GM21390 (cell line): ENCODE measurements around the gene MARS1.

ENCODE experiments used
- ATAC-seq: cut with Tn5 transposase; IDR thresholded peaks from one replicate; pipeline ENCODE4 v1.9.1; 2021; ENCODE audit not compliant: unreplicated experiment

Gene MARS1

DNA sequence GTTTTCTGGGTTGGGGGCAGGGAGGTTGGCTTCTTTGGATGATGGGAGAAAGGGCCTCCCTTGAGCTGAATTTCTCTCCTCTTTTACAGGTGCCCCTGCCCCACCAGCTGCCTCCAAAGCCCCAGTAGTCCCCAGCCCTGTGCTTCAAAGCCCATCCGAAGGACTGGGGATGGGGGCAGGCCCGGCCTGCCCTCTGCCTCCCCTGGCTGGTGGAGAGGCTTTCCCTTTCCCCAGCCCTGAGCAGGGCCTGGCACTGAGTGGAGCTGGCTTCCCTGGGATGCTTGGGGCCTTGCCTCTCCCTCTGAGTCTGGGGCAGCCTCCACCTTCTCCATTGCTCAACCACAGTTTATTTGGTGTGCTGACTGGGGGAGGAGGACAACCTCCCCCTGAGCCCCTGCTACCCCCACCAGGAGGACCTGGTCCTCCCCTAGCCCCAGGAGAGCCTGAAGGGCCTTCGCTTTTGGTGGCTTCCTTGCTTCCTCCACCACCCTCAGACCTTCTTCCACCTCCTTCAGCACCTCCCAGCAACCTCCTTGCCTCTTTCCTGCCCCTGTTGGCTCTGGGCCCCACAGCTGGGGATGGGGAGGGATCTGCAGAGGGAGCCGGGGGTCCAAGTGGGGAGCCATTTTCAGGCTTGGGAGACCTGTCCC lies 38.7 kb downstream of the MARS1 start:
- ATAC-seq: no peak

DNA sequence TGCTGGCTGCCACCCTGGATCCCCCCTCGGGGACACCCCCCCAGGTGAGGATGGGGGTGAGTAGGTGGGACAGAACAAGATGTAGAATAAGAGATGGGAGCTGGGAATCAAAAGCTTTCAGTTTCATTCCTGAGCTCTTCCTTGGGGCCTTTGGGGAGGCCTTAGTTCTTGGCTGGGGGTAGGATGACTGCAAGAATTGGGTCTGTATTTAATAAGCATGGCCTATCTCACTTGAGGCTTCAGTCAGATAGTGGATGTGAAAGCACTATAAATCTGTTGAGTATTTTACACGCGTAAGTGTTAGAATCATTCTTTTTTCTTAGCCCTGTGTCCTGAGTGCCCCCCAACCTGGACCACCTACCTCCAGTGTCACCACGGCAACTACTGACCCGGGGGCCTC lies 39.3 kb downstream of the MARS1 start:
- no peak for ATAC-seq

DNA sequence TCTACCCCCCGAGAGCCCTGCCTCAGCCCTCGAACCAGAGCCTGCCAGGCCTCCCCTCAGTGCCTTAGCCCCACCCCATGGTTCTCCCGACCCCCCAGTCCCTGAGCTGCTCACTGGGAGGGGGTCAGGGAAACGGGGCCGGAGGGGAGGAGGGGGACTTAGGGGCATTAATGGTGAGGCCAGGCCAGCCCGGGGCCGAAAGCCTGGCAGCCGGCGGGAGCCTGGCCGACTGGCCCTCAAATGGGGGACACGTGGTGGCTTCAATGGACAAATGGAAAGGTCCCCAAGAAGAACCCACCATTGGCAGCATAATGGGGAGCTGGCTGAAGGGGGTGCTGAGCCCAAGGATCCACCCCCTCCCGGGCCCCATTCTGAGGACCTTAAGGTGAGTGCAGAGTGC lies 40.3 kb downstream of the MARS1 start:
- ATAC-seq: no peak

DNA sequence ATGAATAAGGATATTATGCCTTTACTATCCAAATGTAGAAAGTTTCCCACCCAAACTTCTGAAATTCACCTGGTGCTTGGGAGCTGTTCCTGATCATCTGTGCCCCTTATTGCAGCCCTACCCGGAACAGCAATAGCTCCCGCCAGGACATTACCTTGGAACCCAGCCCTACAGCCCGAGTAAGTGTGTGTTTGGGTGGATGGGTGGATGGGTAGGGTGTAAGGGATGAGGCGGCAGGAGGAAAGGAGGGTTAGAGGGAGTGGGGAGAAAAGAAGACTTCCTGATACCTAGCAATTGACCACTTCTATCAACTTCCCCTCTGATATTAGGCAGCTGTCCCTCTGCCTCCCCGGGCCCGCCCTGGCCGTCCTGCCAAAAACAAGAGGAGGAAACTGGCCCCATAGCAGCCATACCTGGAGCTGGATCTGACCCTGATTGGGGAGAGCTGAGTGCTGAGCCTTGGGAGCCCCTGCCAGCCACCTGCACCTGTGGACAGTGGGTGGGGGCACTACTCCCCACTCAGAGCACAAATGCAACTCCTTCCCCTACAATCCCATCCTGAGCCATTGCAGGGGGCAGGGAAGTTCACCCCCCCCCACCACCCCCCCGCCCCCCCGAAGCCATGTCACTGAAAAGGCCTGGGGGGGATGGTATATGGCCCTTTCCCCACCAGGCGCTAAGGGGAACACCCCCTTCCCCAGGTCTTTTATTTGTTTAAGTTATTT lies 41.1 kb downstream of the MARS1 start:
- no peak for ATAC-seq

- no peak for ATAC-seq
These were observed 42.0 kb downstream of the MARS1 start for GRCh38 chr12:57529831-57530230.

DNA sequence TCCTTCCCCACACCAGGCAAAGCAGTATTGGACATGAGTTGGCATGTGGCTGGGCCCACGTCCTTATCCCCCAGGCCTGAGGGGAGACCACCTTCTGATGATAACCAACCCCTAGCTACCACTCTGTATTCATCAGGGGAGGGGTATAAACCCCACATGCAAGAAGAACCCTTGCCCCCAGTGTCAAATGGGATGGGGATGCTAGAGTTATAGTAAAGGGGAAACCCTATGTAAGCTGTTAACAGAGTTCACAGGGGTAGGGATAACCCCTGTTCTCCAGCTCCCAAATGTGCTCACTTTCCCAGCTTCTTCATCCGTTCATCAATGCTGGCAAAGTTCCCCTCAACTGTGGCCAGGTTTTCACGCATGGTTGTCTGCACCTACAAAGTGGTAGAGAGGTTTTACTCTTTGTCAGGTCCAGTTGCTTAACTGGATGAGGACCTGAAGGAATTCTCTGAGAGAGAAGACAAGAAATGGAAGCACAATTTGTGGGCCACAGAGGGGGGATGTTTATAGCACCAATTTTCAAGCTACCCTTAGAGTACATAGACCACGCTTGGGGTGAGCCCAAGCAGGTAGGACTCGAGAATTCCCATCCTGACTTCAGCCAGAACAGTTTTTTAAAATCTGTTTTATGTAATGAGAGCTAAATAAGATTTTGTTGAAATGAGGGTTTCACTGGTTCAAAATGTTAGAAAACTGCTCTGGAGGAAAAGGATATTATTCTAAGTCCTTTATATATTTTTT lies 42.7 kb downstream of the MARS1 start:
- ATAC-seq: no peak

GRCh38 chr12:57531836-57532235 lies 44.0 kb downstream of the MARS1 start:
- ATAC-seq: no peak

GRCh38 chr12:57533108-57533507 lies 45.2 kb downstream of the MARS1 start:
- ATAC-seq: no peak

DNA sequence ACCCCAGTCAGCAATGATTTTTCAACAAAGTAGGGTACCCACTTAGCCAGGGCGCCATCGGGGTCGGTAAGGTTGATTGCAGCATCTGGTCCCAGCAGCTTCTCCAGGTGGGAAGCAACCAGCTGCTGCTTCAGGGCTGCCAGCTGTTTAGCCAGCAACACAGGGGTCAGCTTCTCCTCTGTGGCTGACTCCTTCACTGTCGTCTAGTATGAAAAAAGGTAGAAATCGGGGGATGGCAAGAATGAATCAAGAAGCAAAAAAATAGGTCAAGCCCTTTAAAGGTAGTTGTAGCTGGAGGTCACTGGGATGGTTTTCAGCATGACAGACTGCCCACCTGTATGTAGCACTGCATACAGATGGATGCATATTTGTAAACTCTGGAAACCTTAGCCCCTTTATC lies 46.4 kb downstream of the MARS1 start:
- no peak for ATAC-seq

DNA sequence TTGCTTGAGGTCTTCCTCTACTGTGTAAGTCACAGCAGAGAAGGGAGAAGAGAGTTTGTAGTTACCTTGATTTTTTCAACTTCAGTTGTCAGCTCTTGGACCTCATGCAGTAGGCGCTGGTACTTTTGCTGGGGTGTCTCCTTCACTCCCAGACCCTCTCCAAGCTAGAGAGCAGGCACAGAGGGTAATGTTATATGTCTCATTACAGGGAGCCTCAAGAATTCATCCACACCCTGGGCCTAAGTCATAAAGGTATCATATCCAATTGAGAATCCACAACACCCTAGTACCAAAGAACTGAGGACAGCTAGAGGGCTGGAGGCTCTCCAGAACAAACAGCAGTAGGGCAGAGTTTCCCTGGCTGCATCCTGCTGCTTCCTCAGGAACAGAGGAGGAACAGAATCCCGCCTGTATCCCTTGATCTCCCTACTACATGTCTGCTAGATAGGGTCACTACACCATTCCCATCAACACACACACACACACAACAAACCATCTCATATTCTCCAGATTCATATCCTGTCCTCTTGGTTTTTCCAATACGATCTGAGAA lies 47.2 kb downstream of the MARS1 start:
- no peak for ATAC-seq

GRCh38 chr12:57535764-57536596 lies 48.1 kb downstream of the MARS1 start:
- ATAC-seq: no peak

DNA sequence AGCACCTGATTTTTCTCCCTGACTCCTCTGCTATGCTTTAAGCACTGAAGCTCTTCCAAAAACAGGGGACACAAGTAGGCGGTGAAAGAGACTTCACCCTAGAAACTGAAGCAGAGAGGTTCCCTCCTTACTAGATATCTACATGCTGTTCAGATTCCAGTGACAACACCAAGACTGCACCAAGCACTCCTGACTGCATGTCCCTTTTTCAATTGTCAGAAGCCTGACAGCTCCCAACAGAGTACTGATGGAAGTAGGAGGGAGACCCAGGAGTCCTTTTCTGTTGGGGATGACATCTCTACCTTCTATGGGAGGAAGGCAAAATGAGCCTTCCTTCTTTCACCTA lies 48.7 kb downstream of the MARS1 start:
- ATAC-seq: no peak

DNA sequence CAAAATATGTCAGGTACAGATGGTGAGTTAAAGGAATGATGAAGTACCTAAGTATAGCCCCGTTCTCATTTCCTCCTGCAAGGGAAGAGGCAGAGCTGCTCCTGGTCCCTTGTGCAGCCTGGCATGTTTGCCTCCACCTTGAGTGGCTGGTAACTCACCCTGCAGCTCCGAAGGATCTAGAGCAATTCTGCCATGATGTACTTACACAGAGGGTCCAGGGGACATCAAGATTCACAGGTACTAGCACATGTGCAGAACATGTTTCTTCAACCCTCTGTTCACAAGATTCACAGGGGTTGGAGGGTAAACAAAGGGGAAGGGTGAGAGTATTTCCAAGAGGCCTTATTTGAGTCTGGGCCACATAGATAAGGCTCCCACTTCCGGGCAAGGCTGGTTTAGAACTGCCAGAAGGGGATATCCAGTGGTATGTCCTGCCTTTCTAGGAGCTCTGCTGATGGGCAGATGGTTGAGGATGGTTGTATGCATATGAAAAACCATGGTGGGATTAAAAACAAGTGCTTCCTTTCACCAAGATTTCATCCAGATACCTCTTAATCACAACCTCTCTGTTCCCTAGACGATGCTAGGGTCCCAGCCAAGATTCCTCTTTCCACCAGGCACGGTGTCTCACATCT lies 51.4 kb downstream of the MARS1 start:
- no peak for ATAC-seq

DNA sequence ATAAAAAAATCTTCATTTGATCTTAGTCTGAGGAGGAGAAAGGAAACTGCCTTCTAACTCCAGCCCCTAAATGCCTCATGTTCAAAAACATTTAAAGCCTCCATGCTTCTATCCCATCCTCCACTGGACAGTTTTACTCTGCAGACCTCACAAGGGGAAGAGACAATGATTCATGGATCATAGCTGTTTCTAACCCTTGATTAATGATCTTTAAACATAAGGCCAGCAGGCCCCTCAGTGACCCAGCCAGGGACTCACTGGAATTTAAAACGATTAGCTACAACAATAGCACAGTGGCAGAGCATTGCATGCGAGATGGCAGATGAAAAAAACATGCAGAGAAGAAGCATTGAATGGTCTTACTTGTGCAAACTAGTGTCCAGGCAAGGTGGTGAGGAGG lies 53.1 kb downstream of the MARS1 start:
- ATAC-seq: no peak

DNA sequence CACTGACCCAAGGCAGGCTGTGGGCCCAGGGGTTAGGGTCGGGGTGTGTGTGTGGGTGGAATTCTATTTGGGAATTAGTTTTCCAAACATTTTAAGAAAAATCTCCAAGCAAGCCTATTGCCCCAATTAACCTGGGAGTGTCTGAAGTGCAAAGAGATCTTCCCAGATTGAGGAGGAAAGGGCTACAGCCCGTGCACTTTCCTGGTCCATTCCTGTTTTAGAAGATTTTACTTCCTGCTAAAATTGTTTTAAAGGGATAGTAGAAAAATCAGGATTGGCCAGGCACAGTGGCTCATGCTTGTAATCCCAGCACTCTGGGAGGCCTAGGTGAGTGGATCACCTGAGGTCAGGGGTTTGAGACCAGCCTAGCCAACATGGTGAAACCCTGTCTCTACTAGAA lies 53.8 kb downstream of the MARS1 start:
- no peak for ATAC-seq

- ATAC-seq: no peak
These were observed 55.7 kb downstream of the MARS1 start for GRCh38 chr12:57543581-57543980.

DNA sequence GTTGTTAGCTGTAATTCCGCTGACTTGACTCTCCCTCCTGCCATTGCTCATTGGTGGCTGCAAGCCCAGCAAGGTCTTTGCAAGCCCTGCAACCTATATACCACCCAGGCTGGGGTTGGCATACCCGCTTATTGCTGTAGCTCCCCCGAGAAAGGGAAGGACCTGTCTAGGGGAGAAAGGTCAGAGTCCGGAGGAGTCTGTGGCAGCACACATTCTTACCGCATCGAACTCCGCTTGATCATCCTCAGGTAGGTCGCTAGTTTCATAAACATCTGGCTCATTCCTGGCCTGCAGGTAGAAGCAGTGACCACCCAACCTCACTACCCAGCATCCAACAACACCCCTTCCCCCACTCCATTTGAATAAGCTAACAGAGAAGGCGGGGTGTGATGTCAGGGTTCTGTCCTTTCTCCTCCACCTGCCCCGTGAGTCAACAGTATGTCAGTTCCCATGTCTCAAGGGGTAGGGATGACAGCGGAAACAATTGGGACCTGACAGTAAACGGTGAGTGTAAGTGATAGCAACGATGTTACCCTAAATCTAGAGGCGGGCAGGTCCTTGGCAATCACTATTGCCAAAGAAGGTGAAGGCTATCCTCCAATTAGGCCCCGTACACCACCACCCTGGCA lies 58.1 kb downstream of the MARS1 start:
- ATAC-seq: no peak

DNA sequence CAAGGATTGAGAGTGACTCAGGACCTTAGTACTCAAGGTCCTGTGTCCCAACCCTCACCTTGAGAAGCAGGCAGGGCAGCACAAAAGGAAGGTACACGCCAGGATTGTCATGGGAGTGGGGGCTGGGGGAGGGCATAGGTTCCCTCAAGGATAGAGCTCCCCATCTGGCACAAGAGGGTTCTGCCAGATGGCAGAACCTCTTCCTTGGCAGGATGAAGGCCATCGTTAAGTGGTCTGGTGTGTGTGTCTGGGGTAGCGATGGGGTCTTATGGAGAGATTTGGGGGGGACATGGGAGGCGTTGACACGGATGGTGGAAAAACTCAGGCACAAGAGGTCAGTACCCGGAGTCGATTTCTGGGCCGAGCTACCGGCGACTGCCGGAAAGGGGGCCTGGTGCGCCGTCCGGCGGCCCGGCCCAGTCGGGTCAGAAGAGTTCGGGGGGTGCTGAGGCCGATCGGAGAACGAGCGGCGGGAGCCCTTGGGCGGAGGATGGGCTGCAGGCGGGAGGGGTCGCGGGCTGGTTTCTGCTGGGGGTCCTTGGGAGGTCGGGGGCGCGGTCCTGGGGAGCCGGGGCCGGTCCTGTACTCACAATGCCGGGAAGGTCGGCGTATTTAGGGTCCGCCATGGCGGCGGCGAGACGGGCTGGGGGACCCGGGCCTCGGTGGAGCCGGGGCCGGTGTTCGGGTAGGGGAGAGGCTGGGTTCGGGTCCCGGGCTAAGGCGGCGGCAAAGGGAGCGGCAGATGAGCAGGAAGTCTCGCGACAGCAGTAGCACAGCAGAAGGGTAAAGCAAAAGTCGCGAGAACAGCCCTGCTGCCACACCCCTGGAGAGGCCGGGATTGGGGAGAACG lies 58.8 kb downstream of the MARS1 start, which contains the start of gene DCTN2:
TSS of gene DCTN2 (minus strand) at position 755 of the 850 bp plus-strand sequence. CDS start at position 626, 129 bp downstream.
- peak; percentile 98 for ATAC-seq
